CD4-positive, alpha-beta T cell treated with Interleukin-6 at 100 ng/mL for 8 hours (primary cell): ENCODE data around the gene TSGA10IP.

Source experiments
- DNase-seq: peaks from one replicate; pipeline ENCODE4 v3.0.0-alpha.2; 2020; ENCODE audit warnings: mixed read lengths, low spot score

Gene TSGA10IP

DNA sequence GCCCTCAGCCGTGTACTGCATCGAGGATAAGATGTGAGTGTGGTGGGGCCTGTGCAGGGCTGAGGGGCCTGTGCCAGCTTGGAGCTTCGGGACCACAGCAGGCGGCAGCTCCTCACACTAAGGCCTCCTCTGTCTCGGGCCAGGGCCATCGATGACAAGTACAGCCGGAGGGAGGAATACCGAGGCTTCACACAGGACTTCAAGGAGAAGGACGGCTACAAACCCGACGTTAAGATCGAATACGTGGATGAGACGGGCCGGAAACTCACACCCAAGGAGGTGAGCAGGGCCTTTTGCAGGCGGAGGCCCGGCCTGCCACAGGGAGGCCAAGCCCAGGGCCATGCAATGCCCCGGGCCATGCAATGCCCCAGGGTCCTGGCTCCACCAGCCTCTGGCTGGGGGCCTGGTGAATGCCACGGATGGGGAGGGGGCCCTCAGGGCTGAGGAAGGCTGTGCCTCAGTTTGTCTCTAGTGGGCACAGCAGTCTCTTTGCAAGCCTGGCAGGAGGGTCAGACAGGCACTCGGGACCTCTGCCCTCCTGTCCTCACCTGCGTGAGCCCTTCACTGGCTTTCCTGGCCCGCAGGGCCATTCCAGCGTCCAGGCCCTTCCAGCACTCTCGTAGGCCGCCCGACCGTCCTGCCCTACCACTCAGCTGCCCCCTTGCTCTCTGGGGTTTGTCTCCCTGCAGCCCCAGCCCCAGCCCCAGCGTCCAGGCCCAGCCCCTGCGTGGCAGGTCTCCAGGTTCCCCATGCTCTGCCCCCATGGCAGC, 32.5 kb downstream of the TSGA10IP start:
- no peak for DNase-seq

DNA sequence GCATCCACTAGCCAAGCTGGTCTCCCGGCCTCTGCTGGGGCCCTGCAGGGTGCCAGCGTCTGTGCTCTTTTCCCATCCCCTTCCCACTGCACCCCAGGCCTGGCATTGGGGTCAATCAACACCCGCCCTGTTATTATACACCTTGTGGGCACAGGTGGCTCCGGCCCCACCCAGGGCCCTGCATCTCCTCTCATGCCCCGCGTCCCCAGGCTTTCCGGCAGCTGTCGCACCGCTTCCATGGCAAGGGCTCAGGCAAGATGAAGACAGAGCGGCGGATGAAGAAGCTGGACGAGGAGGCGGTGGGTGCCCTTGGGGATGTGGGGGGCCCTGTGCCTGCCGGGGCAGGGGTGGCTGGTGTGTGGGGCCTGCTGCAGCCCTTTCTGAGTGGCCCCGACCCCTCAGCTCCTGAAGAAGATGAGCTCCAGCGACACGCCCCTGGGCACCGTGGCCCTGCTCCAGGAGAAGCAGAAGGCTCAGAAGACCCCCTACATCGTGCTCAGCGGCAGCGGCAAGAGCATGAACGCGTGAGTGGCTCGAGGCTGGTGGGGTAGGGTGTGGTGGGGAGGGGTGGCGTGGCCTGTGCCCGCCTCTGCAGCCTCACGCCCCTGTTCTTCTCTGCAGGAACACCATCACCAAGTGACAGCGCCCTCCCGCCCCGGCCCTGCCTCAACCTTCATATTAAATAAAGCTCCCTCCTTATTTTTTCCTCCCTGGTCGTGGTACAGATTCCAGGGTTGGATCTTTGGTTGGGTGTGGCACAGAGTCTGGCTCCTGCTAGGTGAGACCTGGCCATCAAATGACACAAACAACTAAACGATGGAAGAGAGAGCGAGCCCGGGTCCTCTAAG, 33.3 kb downstream of the TSGA10IP start:
- DNase-seq: no peak

- no peak for DNase-seq
Measured at GRCh38 chr11:65979261-65979759, 34.0 kb downstream of the TSGA10IP start.

DNA sequence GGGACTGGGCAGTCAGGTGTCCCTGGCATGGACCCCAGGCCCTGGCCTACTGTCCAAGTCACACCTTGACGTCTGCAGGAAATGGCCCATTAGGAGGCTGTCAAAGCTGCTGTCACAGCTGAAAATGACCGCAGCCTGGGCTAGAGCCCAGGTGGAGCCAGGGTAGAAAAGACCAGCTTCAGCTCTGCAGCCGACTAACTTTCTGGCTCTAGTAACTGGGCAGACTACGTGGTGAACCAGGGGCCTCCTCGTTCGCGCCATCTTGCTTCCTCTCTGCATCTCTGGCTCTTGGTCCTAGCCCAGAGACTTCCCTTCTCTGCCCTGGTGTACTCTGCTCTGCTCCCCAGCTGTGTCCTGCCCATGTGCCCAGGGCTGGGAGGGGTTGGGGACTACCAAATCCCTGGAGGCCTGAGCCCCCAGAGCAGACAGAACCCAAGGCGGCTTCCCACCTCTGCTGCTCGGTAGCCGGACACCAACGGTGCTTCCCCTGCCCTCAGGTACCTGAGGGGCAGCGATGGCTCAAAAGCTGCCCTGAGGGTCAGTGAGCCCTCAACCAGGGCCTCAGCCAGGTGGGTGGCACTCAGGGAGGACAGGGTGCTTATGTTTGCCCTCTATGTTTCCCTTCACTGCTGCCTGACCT, 35.9 kb downstream of the TSGA10IP start:
- no peak for DNase-seq

DNA sequence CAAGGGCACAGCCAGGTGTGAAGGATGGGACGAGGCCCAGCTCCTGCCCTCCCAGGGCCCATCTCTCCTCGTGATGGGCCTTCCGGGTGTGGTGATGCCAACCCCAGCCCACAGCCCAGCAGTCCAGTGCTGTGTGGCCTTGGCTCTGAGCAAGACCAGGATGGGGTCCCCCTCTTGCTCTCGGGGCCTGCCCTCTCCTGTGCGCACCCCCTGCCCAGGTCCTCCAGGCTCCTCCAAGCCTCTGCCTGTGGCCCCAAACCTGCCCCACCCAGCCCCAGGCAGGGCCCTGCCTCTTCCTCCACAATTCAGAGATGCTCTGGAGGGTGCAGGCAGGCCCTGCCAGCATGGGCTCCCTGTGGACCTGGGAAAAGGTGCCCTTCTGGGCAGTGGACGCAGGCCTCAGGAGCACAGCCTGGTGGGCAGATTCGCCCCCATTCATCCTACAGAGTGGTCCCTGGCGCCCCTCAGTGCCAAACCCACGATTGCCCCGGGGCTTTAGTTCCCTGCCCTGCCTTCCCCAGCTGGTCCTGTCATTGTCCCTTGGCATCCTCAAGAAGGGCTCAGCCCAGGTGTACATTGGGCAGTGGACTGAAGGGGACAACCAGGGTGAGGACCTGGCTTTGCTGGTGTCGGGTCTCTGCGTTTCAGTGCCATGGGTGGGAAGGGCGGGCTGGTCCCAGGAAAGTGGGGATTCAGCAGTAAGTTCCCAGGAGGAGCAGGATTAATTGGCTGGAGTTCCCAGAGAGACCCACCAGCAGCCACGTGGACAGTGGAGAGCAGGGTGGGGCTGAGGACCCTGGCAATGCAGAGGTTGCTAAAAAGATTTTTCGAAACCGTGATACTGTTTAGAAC, 36.9 kb downstream of the TSGA10IP start:
- no peak for DNase-seq

DNA sequence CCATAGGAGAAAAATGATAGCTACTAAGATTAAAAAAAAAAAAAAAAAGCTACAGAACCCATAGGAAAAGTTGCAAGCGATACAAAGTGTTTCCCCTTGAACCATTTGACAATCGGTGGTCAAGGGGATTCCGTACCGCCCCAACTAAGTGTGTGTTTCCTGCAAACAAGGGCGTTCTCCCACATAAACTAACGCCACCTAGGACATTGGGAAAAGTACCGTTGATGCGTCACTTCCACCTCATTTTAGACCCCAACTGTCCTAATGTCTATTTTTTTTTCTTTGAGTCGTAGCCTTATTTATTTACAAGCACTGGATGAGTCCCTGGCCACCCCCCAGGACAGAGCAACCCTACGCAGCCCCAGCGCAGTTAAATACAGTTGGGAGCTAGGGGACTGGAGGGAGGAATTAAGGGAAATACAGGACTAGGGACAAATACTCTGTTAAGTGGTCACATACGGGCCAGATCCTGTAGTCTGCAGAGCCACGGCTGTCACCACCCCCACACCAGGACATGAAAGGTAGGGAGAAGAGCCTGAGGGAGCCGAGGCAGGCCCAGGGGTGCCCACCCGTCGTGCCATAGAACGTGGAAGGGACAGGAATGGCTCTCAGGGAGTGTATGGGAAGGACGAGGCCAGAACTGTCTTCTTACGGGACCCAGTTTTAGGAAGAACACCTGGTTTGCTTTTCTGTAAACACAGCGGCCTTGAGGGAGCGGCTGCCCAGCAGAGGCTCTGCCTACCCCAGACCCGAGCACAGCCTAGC, 37.7 kb downstream of the TSGA10IP start:
- no peak for DNase-seq

- no peak for DNase-seq
Measured at GRCh38 chr11:65983589-65983987, 38.3 kb downstream of the TSGA10IP start.

DNA sequence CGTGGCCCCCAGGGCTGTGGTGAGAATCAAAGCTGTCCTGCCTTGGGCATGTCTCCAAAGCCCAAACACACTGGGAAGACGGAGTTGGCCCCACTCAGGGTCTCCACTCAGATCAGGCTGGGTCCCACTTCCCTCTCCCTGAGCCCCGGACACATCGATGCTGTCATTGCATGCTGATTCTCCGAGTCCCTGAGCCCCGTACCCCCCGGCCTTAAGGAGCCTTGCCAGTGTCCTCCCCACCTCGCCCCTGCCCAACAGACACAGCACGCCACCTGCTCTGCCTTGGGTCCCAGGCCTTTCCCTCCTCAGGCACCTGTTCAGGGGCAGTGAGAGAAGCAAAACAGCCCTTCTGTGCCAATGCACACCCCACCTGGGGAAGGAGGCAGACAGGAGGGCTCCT, 42.1 kb downstream of the TSGA10IP start:
- DNase-seq: no peak

DNA sequence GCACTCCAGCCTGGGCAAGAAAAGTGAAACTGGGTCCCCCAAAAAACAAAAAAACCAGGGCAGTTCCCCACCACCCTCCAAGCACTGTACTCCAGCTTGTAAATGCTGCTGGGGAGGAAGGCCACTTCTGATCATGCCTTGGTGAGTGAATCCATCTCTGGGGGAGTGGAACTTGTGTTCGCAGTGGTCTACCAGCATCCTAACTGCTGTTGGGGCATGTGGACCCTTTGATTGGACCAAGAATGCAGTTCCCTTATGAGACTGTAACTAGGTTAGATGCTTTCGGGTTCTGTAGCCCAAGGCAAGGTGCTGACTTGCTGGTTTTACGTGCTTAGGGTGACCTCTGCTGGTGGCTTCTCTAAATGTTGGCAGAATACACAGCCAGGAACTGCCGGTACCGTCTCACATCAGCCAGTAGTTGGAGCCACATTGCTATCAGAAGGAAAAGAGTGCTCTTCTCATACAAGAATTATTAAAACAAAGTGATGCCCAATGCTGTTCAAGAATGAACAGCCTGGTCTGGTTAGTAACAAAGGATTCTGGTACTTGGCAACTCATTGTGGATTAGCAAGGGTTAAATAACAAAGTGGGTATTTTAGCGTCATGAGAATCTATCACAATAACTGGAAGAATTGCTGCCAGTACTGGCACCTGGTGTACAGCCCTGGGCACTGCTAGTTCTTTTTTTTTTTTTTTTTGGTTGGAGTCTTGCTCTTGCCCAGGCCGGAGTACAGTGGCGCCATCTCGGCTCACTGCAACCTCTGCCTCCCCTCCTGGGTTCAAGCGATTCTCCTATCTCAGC, 43.7 kb downstream of the TSGA10IP start:
- peak; percentile 94 for DNase-seq

DNA sequence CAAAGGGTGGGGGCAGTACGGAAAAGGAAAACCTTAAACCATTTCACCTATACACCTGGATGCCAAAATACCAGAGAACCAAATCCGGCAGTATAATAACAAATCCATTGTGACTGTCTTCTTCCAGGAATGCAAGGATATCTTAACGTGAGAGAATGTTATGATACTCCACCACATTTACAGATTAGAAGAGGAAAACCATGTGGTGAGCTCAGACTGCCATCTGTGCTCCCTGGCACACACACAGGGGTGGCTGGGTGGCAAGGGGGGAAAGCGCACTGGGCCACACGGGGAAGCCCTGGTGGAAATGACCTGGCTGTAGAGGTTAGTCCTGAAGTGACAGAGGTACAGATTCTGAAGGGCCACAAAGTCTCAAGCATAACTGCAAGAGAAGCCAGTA, 46.8 kb downstream of the TSGA10IP start:
- no peak for DNase-seq

GRCh38 chr11:65997286-65997685, 52.0 kb downstream of the TSGA10IP start:
- DNase-seq: no peak

DNA sequence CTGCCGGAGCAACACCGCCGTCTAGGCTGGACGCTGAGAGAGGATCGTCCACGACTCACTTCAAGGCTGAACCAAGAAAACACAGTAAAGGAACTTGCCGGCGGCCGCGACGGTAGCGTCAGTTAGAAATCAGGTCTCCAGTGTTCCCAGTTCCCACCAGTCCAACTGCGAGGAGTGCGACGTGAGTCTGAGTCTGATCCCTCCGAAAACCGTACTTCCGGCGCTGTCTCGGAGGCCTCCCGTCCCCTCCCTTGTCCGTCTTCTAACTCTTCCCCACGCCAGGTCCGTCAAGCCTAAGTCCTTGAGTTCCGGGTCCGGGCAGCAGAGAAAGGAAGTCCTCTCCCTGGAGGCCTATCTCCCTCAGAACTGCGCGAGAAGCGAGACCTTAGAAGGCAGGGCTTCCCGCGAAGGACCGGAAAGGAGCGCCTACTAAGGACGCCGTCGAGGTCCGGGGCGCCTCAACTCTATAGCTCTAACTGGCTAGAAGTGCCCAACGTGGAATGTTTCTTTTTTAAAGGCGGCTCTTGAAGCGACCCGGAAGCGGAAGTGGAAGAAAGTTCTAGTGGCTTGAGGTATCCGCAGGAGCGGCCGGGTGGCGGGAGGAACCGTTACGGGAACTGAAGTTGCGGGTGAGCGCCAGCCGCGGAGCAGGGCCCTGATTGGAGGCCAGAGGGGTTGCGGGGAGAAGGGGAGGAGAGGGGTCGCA, 56.8 kb downstream of the TSGA10IP start, which contains the start of the genes BANF1 and EIF1AD:
Gene BANF1 (plus strand): TSS at position 562 of the 706 bp plus-strand sequence. CDS start 748 bp downstream, outside the sequence.
Gene EIF1AD (minus strand): TSS at position 216 of the 706 bp plus-strand sequence. CDS start 1,768 bp downstream, outside the sequence.
- DNase-seq: peak; percentile 92

- no peak for DNase-seq
Measured at GRCh38 chr11:66002648-66003225, 57.5 kb downstream of the TSGA10IP start.

DNA sequence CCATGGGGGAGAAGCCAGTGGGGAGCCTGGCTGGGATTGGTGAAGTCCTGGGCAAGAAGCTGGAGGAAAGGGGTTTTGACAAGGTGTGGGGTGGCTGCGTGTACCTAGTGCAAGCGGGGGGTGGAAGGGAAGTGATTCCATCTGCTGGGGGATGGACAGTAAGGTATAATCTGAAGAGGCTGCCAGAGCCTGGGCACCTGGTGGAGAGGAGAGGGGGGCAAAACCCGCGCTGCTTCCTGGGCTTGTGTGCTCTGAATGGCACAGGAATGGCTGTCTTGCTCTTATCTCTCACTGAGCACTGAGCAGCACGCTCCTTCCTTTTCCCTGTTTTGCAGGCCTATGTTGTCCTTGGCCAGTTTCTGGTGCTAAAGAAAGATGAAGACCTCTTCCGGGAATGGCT, 58.0 kb downstream of the TSGA10IP start:
- DNase-seq: no peak

DNA sequence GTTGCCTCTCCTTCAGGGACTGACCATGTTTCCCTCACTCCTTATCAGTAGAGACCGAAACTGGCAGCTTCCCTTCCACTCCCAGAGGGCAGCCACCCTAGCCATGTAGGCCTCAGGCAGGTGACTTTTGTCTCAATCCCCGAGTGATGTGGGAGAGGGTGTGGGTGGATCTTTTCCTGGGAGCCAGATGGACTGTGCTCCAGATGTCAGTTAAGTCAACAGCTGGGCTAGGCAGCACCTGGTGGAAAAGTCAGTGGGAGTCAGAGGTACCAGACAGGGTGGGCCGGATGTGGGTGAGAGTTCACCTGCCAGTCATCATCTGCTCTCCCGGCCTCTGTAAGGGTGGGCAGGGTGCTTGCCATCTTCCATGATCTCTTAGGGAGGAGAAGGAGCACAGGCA, 58.9 kb downstream of the TSGA10IP start:
- DNase-seq: no peak

GRCh38 chr11:66006134-66006890, 61.0 kb downstream of the TSGA10IP start:
- DNase-seq: no peak

GRCh38 chr11:66006891-66007176, 61.6 kb downstream of the TSGA10IP start:
- DNase-seq: no peak

- DNase-seq: no peak
Measured at GRCh38 chr11:66007201-66007634, 61.9 kb downstream of the TSGA10IP start.
